Mononuclear cell (primary cell): ENCODE measurements around the gene KLRC4. TPM values are rescaled to one million over a fixed set of nuclear protein-coding genes. Genes with fewer than 3 reads are reported as not detected.
"Not testable (repeated sequence)": the region's sequence is repeated elsewhere in the genome, so short reads cannot be mapped to it uniquely, and the experiment has no call there.

ENCODE experiments used
- H3K27me3 ChIP-seq: 2 replicates; pipeline ENCODE4 v1.6.0; 2011; ENCODE audit warnings: low read length, control low read depth; ENCODE audit not compliant: insufficient read depth
- H3K4me1 ChIP-seq: 2 replicates; pipeline ENCODE4 v1.5.1; 2011; ENCODE audit warnings: mild to moderate bottlenecking, low read length, control low read depth; ENCODE audit not compliant: insufficient read depth
- H3K4me3 ChIP-seq: 2 replicates; pipeline ENCODE4 v1.5.1; 2011; ENCODE audit warnings: mild to moderate bottlenecking, low read length, moderate library complexity
- H3K9me3 ChIP-seq: 2 replicates; pipeline ENCODE4 v1.5.1; 2011; ENCODE audit warnings: low read depth, mild to moderate bottlenecking, control low read depth, low read length
- total RNA-seq: library from RNA; depleted of rRNA; stranded (reverse); fragments of >200 nt; gene quantifications from one replicate; pipeline ENCODE4 v1.2.3, GENCODE V29; 2012

Gene KLRC4
- total RNA-seq = 7.2 TPM

- Histone ChIP-seq H3K9me3 (no peaks in the 10 kb centered on the region), H3K4me1 (peaks cover 10% of the 10 kb centered on the region), H3K27me3 (no peaks in the 10 kb centered on the region), H3K4me3 (peak within 1 kb of the TSS; percentile 1)
These were observed at the start of gene KLRC4 for GRCh38 chr12:10409392-10409791. Gene KLRC4, minus strand, starts transcription at chr12:10409757. Its CDS starts 182 bp downstream, at chr12:10409575.

- Histone ChIP-seq H3K4me3 (no peak overlapping the region), H3K27me3 (no peaks in the 10 kb centered on the region), H3K9me3 (peaks cover 21% of the 10 kb centered on the region), H3K4me1 (no peaks in the 10 kb centered on the region)
These were observed 48.2 kb upstream of the KLRC4 start for GRCh38 chr12:10457760-10458159.

GRCh38 chr12:10456856-10457255, 47.3 kb upstream of the KLRC4 start:
- Histone ChIP-seq H3K4me1 (no peaks in the 10 kb centered on the region), H3K4me3 (no peak overlapping the region), H3K27me3 (no peaks in the 10 kb centered on the region), H3K9me3 (peaks cover 21% of the 10 kb centered on the region)

GRCh38 chr12:10455766-10456165, 46.2 kb upstream of the KLRC4 start:
- Histone ChIP-seq H3K9me3 (peaks cover 21% of the 10 kb centered on the region), H3K4me1 (no peaks in the 10 kb centered on the region), H3K27me3 (no peaks in the 10 kb centered on the region), H3K4me3 (no peak overlapping the region)

- no peaks in the 10 kb centered on the region for H3K4me1 ChIP-seq
- H3K9me3 ChIP-seq = peaks cover 21% of the 10 kb centered on the region
- no peak overlapping the region for H3K4me3 ChIP-seq
- no peaks in the 10 kb centered on the region for H3K27me3 ChIP-seq
These were observed 45.0 kb upstream of the KLRC4 start for GRCh38 chr12:10454531-10454930.

- no peaks in the 10 kb centered on the region for H3K27me3 ChIP-seq
- H3K4me1 ChIP-seq = no peaks in the 10 kb centered on the region
- no peak within 1 kb of the TSS for H3K4me3 ChIP-seq
These were observed 43.6 kb upstream of the KLRC4 start, which contains the start of gene KLRC1 for GRCh38 chr12:10453156-10453555. Gene KLRC1, minus strand, starts transcription at chr12:10453377. Its CDS starts 2,221 bp downstream, at chr12:10451156.

GRCh38 chr12:10448236-10448635, 38.7 kb upstream of the KLRC4 start:
- Histone ChIP-seq H3K27me3 (no peaks in the 10 kb centered on the region), H3K4me3 (no peak overlapping the region), H3K4me1 (no peaks in the 10 kb centered on the region), H3K9me3 (no peaks in the 10 kb centered on the region)

More at GRCh38 chr12:10453156-10453555, 43.6 kb upstream of the KLRC4 start, which contains the start of gene KLRC1:
- H3K9me3 ChIP-seq = peaks cover 21% of the 10 kb centered on the region

- H3K27me3 ChIP-seq, H3K4me3 ChIP-seq, H3K9me3 ChIP-seq, H3K4me1 ChIP-seq: not testable (repeated sequence)
These were observed 36.5 kb upstream of the KLRC4 start for GRCh38 chr12:10446052-10446451.

GRCh38 chr12:10441144-10441543, 31.6 kb upstream of the KLRC4 start:
- H3K4me1 ChIP-seq, H3K27me3 ChIP-seq, H3K9me3 ChIP-seq, H3K4me3 ChIP-seq: not testable (repeated sequence)

- H3K27me3 ChIP-seq, H3K4me3 ChIP-seq, H3K4me1 ChIP-seq, H3K9me3 ChIP-seq: not testable (repeated sequence)
These were observed 30.2 kb upstream of the KLRC4 start for GRCh38 chr12:10439608-10440274.

GRCh38 chr12:10437601-10438000, 28.0 kb upstream of the KLRC4 start:
- H3K27me3 ChIP-seq, H3K9me3 ChIP-seq, H3K4me3 ChIP-seq, H3K4me1 ChIP-seq: not testable (repeated sequence)

GRCh38 chr12:10435816-10436215, 26.3 kb upstream of the KLRC4 start, which contains the start of gene KLRC2:
Gene KLRC2, minus strand, starts transcription at chr12:10436010. Its CDS starts 24 bp downstream, at chr12:10435986.
- H3K9me3 ChIP-seq, H3K27me3 ChIP-seq, H3K4me1 ChIP-seq, H3K4me3 ChIP-seq: not testable (repeated sequence)

- not testable (repeated sequence) for H3K9me3 ChIP-seq, H3K27me3 ChIP-seq, H3K4me1 ChIP-seq, H3K4me3 ChIP-seq
These were observed 21.1 kb upstream of the KLRC4 start for GRCh38 chr12:10430623-10431022.

- not testable (repeated sequence) for H3K9me3 ChIP-seq, H3K4me1 ChIP-seq, H3K4me3 ChIP-seq, H3K27me3 ChIP-seq
These were observed 16.4 kb upstream of the KLRC4 start for GRCh38 chr12:10425938-10426337.

- H3K27me3 ChIP-seq, H3K4me3 ChIP-seq, H3K4me1 ChIP-seq, H3K9me3 ChIP-seq: not testable (repeated sequence)
These were observed 14.8 kb upstream of the KLRC4 start for GRCh38 chr12:10424260-10424899.

- H3K9me3 ChIP-seq, H3K4me1 ChIP-seq, H3K4me3 ChIP-seq, H3K27me3 ChIP-seq: not testable (repeated sequence)
These were observed 12.6 kb upstream of the KLRC4 start for GRCh38 chr12:10422159-10422558.
